HG03575 (cell line): Measurements from ENCODE around the gene CAPN11.
"Not testable (repeated sequence)": the region's sequence is repeated elsewhere in the genome, so short reads cannot be mapped to it uniquely, and the experiment has no call there.

Source experiments
- ATAC-seq: cut with Tn5 transposase; IDR thresholded peaks from one replicate; pipeline ENCODE4 v1.9.1; 2021; ENCODE audit not compliant: unreplicated experiment, insufficient number of reproducible peaks, low FRiP score; ENCODE audit errors: extremely low read depth

CAPN11 gene

GRCh38 chr6:44196351-44196750 lies 37.7 kb downstream of the CAPN11 start:
- ATAC-seq: not testable (repeated sequence)

GRCh38 chr6:44198684-44199083 lies 40.1 kb downstream of the CAPN11 start:
- no peak for ATAC-seq

- ATAC-seq: no peak
These were observed 41.3 kb downstream of the CAPN11 start for GRCh38 chr6:44199883-44200282.

GRCh38 chr6:44201200-44201599 lies 42.6 kb downstream of the CAPN11 start:
- no peak for ATAC-seq

- ATAC-seq: no peak
These were observed 43.2 kb downstream of the CAPN11 start for GRCh38 chr6:44201638-44202303.

- ATAC-seq: no peak
These were observed 43.8 kb downstream of the CAPN11 start for GRCh38 chr6:44202332-44202971.

GRCh38 chr6:44202972-44203750 lies 44.5 kb downstream of the CAPN11 start:
- ATAC-seq: no peak

GRCh38 chr6:44203955-44204354 lies 45.3 kb downstream of the CAPN11 start:
- ATAC-seq: no peak

GRCh38 chr6:44207966-44208365 lies 49.3 kb downstream of the CAPN11 start:
- ATAC-seq: no peak

GRCh38 chr6:44211284-44211683 lies 52.7 kb downstream of the CAPN11 start:
- ATAC-seq: no peak

- ATAC-seq: no peak
These were observed 55.7 kb downstream of the CAPN11 start for GRCh38 chr6:44214307-44214706.

- ATAC-seq: no peak
These were observed 58.2 kb downstream of the CAPN11 start, which contains the start of gene MYMX for GRCh38 chr6:44216677-44217331. TSS of gene MYMX (plus strand) at chr6:44216926. CDS start at chr6:44217472, 546 bp downstream.

GRCh38 chr6:44217332-44218143 lies 58.9 kb downstream of the CAPN11 start:
- ATAC-seq: no peak

- ATAC-seq: no peak
These were observed 60.6 kb downstream of the CAPN11 start for GRCh38 chr6:44219053-44219814.

GRCh38 chr6:44219815-44220784 lies 61.5 kb downstream of the CAPN11 start:
- no peak for ATAC-seq

GRCh38 chr6:44220913-44221290 lies 62.3 kb downstream of the CAPN11 start:
- no peak for ATAC-seq
